GM18867 (cell line): ENCODE measurements around the gene AGTRAP.

Experiments used
- ATAC-seq: cut with Tn5 transposase; IDR thresholded peaks from one replicate; pipeline ENCODE4 v1.9.1; 2021; ENCODE audit warnings: mild to moderate bottlenecking, moderate library complexity; ENCODE audit not compliant: unreplicated experiment

Gene AGTRAP

GRCh38 chr1:11731691-11732283 is 4.1 kb upstream of the AGTRAP start:
- no peak for ATAC-seq

- ATAC-seq: no peak
These were observed 2.6 kb upstream of the AGTRAP start for GRCh38 chr1:11733306-11733705.

- ATAC-seq: peak; percentile 13
These were observed 444 bp upstream of the AGTRAP start for GRCh38 chr1:11735531-11735853.

- no peak for ATAC-seq
These were observed 1.1 kb downstream of the AGTRAP start for GRCh38 chr1:11736746-11737639.

GRCh38 chr1:11738096-11738495 is 2.2 kb downstream of the AGTRAP start:
- ATAC-seq: no peak

- no peak for ATAC-seq
These were observed 2.8 kb downstream of the AGTRAP start for GRCh38 chr1:11738783-11739182.

GRCh38 chr1:11740258-11741192 is 4.6 kb downstream of the AGTRAP start:
- ATAC-seq: no peak

- no peak for ATAC-seq
These were observed 5.5 kb downstream of the AGTRAP start for GRCh38 chr1:11741482-11741881.

- ATAC-seq: no peak
These were observed 6.1 kb downstream of the AGTRAP start for GRCh38 chr1:11741919-11742558.

- no peak for ATAC-seq
These were observed 8.4 kb downstream of the AGTRAP start for GRCh38 chr1:11744287-11744686.

- ATAC-seq: no peak
These were observed 10.2 kb downstream of the AGTRAP start for GRCh38 chr1:11746092-11746491.

GRCh38 chr1:11746795-11747487 is 11.0 kb downstream of the AGTRAP start:
- no peak for ATAC-seq

- no peak for ATAC-seq
These were observed 12.6 kb downstream of the AGTRAP start for GRCh38 chr1:11748294-11749202.

GRCh38 chr1:11749203-11749689 is 13.3 kb downstream of the AGTRAP start:
- no peak for ATAC-seq

- no peak for ATAC-seq
These were observed 14.1 kb downstream of the AGTRAP start for GRCh38 chr1:11749996-11750395.

GRCh38 chr1:11751087-11751486 is 15.2 kb downstream of the AGTRAP start:
- no peak for ATAC-seq

GRCh38 chr1:11752359-11753088 is 16.6 kb downstream of the AGTRAP start:
- ATAC-seq: no peak

- ATAC-seq: no peak
These were observed 17.7 kb downstream of the AGTRAP start for GRCh38 chr1:11753555-11754208.
